Ovary (tissue), 9 donors: ENCODE results near the gene CLDN20. TPM values are rescaled to one million over a fixed set of nuclear protein-coding genes. Genes with fewer than 3 reads are reported as not detected.

Experiments
- DNase-seq, 5 donors: peaks; one replicate each; pipeline ENCODE4 v3.0.0-alpha.2; 2019 to 2020
- H3K27ac ChIP-seq, 2 donors: fragments of 200-600 bp; one replicate each; pipeline versions ENCODE4 v1.5.1 to v1.8.0; 2019 to 2022
- H3K27me3 ChIP-seq: fragments of 200-600 bp; one replicate; pipeline ENCODE4 v1.8.0; 2022
- H3K36me3 ChIP-seq: fragments of 200-600 bp; sonication (generic); one replicate; pipeline ENCODE4 v1.5.1; 2019
- H3K4me1 ChIP-seq: one replicate; pipeline ENCODE4 v1.8.1; 2013; ENCODE audit warnings: mild to moderate bottlenecking, moderate library complexity; ENCODE audit not compliant: insufficient read depth
- H3K4me3 ChIP-seq: fragments of 200-600 bp; sonication (generic); one replicate; pipeline ENCODE4 v1.5.1; 2017
- H3K9me3 ChIP-seq, 2 donors: fragments of 200-600 bp in 1 of 2; sonication (generic) in 1 of 2; one replicate each; pipeline versions ENCODE4 v1.5.1 to v1.8.1; 2013 to 2019; ENCODE audit warnings: mild to moderate bottlenecking in 1 of 2, moderate library complexity in 1 of 2
- EP300 ChIP-seq: sonication (generic); formaldehyde crosslinking; IDR thresholded peaks from one replicate; pipeline ENCODE4 v1.6.1; 2017; ENCODE audit warnings: antibody characterized with exemption
- POLR2A ChIP-seq: fragments of 450-650 bp; IDR thresholded peaks from one replicate; pipeline ENCODE4 v1.6.1; 2017; ENCODE audit warnings: antibody characterized with exemption, mild to moderate bottlenecking, moderate library complexity
- WGBS, 3 donors: extraction: QIAGEN DNeasy Blood & Tissue Kit in 1 of 3; methylation state at CpG; one replicate each; pipeline versions ENCODE4 v1.1.5 to v1.1.7; 2013 to 2017; 5-methylcytosine and 5-hydroxymethylcytosine counted together
- intact Hi-C, 4 donors: fragments of 100-400 bp; cut with DNase I; formaldehyde crosslinking; loops; one replicate each; pipeline versions ENCODE4 v1.11.0 to v1.15.1; 2022 to 2023
- polyA plus RNA-seq, 2 donors: library from polyadenylated mRNA; stranded (reverse); fragments of 200-250 nt in 1 of 2; fragments of 350-450 nt in 1 of 2; fragmentation: Illumina TruSeq in 1 of 2; extraction: RNeasy Lipid Tissue Mini Kit (QIAGEN cat#74804) in 1 of 2; gene quantifications; one replicate each; pipeline ENCODE4 v1.2.3, GENCODE V29; 2013 to 2014
- total RNA-seq, 7 donors: library from RNA; depleted of rRNA in 2 of 7; stranded (reverse); fragments of >200 nt in 2 of 7; fragmentation: NEBNext Ultra II Directional in 3 of 7; extraction: Animal tissue kit (Norgen Biotek cat#: 25700) in 3 of 7; gene quantifications; one replicate each; pipeline versions ENCODE4 v1.1.0 to v1.2.4, GENCODE V29; 2016 to 2023
- TF ChIP-seq, protein P1 (sequence below), 3 donors: fragments of 450-650 bp in 2 of 3; fragments of 200-600 bp in 1 of 3; IDR thresholded peaks; one replicate each; pipeline versions ENCODE4 v1.5.1 to v1.8.0; 2016 to 2022; ENCODE audit warnings: antibody characterized with exemption in 3 of 3, mild to moderate bottlenecking in 1 of 3
- donor health status: DM: no; HTN: no; CAD: no; lungs with moderate emphysema.
- donor health status: DM: no; HTN: no; CAD: no.
- donor health status: Bipolar disorder and iron deficiency.
- donor health status: DM: yes; HTN: yes; CAD: no.
- donor health status: DM: no; HTN: no; CAD: no.
- donor health status: DM: yes; HTN: yes; CAD: no.

CLDN20 gene
- total and polyA plus RNA-seq, 9 donors: not detected

DNA sequence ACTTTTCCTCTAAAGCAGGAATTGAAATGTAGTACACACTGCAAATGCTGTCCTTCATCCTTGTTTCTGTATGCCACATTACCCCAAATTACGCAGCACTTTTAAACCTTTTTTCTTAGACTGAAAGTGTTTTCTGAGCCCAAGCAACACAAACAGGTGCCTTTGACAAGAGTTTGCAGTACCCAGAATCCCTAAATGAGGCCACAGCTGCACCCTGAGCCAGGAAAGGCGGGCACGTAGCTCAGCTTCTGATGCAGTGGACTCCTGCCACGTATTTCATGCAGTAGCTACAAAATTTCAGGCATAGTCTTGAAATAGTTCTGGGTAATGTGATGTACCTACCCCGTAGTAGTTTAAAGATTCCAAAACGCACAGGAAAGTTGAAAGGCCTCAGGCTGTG, 31.0 kb upstream of the CLDN20 start:
- intact Hi-C loops: no loop called here
- Histone ChIP-seq H3K36me3 (no peaks in the 10 kb centered on the region), H3K27ac (no peak overlapping the region), H3K27me3 (no peaks in the 10 kb centered on the region), H3K4me1 (no peaks in the 10 kb centered on the region), H3K4me3 (no peak overlapping the region), H3K9me3 (no peaks in the 10 kb centered on the region)
- DNase-seq: no peak
- TF ChIP-seq EP300: no peak
- TF ChIP-seq POLR2A: no peak
- TF ChIP-seq, protein P1, sequence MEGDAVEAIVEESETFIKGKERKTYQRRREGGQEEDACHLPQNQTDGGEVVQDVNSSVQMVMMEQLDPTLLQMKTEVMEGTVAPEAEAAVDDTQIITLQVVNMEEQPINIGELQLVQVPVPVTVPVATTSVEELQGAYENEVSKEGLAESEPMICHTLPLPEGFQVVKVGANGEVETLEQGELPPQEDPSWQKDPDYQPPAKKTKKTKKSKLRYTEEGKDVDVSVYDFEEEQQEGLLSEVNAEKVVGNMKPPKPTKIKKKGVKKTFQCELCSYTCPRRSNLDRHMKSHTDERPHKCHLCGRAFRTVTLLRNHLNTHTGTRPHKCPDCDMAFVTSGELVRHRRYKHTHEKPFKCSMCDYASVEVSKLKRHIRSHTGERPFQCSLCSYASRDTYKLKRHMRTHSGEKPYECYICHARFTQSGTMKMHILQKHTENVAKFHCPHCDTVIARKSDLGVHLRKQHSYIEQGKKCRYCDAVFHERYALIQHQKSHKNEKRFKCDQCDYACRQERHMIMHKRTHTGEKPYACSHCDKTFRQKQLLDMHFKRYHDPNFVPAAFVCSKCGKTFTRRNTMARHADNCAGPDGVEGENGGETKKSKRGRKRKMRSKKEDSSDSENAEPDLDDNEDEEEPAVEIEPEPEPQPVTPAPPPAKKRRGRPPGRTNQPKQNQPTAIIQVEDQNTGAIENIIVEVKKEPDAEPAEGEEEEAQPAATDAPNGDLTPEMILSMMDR (IDR thresholded peaks at IDR 0.05): no peak
- 79 to 97% (median 95%) methylated on average over 6 of the region's 6 CpGs for WGBS, 3 donors

DNA sequence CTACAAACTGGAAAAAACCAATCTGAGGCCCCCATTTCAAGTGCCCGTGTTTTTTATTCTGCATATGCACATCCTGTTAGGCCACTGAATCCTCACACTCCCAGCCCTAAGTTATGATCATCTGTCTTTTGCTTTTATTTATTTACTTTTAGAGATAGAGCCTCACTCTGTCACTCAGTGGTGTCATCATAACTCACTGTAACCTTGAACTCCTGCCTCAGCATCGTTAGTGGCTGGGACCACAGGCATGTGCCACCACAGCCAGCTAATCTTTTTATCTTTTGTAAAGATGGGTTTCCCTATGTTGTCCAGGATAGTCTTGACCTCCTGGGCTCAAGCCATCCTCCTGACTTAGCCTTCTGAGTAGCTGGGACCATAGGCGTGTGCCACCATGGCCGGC, 29.6 kb upstream of the CLDN20 start:
- Histone ChIP-seq H3K4me3 (no peak overlapping the region), H3K4me1 (no peaks in the 10 kb centered on the region), H3K36me3 (no peaks in the 10 kb centered on the region), H3K27me3 (no peaks in the 10 kb centered on the region), H3K9me3 (no peaks in the 10 kb centered on the region), H3K27ac (no peak overlapping the region)
- 71 to 84% (median 72%) methylated on average over 4 of the region's 4 CpGs for WGBS, 3 donors
- no peak for DNase-seq
- TF ChIP-seq POLR2A (no peak), EP300 (no peak)
- TF ChIP-seq, protein P1 (IDR thresholded peaks at IDR 0.05): no peak
- intact Hi-C loops: no loop called here

DNA sequence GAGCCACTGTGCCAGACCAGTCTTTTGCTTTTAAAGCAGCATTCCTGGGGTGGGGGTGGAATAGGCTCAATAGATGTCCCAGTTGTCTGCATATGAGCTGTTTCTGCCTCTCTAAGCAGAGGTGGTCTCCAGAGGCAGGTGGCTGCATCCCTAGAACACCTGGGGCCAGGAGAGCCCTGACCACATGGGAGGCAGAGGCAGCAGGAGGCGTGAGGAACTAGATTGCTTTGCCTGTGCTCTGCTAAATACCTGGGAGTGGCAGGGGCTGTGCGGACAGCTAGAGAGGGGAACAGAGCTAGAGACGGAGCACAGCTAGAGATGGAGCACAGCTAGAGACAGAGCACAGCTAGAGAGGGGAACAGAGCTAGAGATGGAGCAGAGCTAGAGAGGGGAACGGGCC, 29.1 kb upstream of the CLDN20 start:
- Histone ChIP-seq H3K4me1 (no peaks in the 10 kb centered on the region), H3K36me3 (no peaks in the 10 kb centered on the region), H3K27me3 (no peaks in the 10 kb centered on the region), H3K9me3 (no peaks in the 10 kb centered on the region), H3K27ac (no peak overlapping the region), H3K4me3 (no peak overlapping the region)
- no peak for DNase-seq
- intact Hi-C loops: no loop called here
- TF ChIP-seq EP300 (no peak), POLR2A (no peak)
- TF ChIP-seq, protein P1 (IDR thresholded peaks at IDR 0.05): no peak
- 73 to 93% (median 77%) methylated on average over 4 of the region's 4 CpGs for WGBS, 3 donors

DNA sequence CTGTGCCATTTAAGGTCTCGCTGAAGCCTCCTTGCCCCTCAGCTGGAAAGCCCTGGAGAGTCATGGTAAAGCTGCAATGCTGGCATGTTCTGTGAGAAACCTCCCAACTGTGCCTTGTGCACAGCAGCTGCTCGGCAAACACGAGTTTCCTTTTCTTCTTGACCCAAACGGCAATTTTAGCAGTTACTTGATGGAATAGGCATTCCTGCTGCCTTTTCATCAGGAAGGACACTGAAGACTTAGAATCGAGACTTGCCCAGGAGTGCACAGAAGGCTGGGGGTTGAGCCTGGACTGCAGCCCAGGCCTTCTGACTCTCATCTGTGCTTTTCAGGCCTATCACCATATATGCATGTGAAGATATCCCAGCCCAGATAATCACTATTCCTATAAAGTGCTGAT, 28.7 kb upstream of the CLDN20 start:
- Histone ChIP-seq H3K36me3 (no peaks in the 10 kb centered on the region), H3K4me3 (no peak overlapping the region), H3K9me3 (no peaks in the 10 kb centered on the region), H3K27ac (no peak overlapping the region), H3K4me1 (no peaks in the 10 kb centered on the region), H3K27me3 (no peaks in the 10 kb centered on the region)
- TF ChIP-seq POLR2A (no peak), EP300 (no peak)
- TF ChIP-seq, protein P1 (IDR thresholded peaks at IDR 0.05): no peak
- no peak for DNase-seq
- WGBS, 3 donors: 29 to 53% (median 34%) methylated on average over 5 of the region's 5 CpGs
- intact Hi-C loops: no loop called here

DNA sequence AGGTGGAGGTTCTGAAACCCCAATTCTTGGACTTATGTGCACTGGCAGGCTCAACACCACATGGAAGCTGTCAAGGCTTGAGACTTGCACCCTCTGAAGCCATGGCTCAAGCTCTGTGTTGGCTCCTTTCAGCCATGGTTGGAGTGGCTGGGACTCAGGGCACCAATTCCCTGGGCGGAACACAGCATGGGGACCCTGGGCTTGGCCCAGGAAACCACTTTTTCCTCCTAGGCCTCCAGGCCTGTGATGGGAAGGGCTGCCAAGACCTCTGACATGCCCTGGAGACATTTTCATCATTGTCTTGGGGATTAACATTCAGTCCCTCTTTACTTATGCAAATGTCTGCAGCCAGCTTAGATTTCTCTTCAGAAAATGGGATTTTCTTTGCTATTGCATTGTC, 26.2 kb upstream of the CLDN20 start:
- WGBS, 3 donors: 96 to 100% (median 100%) methylated on average over 1 of the region's 1 CpG
- DNase-seq: no peak
- intact Hi-C loops: no loop called here

More for the DNA sequence above, 26.2 kb upstream of the CLDN20 start:
- TF ChIP-seq, protein P1 (IDR thresholded peaks at IDR 0.05): no peak
- Histone ChIP-seq H3K36me3 (no peaks in the 10 kb centered on the region), H3K27me3 (no peaks in the 10 kb centered on the region), H3K9me3 (no peaks in the 10 kb centered on the region), H3K27ac (no peak overlapping the region), H3K4me1 (no peaks in the 10 kb centered on the region), H3K4me3 (no peak overlapping the region)
